ENCODE data around the gene SCEL. TPM values are rescaled to one million over a fixed set of nuclear protein-coding genes. Genes with fewer than 3 reads are reported as not detected.

SCEL gene
- polyA plus RNA-seq, 2 of the 4 experiments (the other 2 are of a cell fraction): 0.06 to 1.4 TPM

GRCh38 chr13:77528834-77529500 is 6.5 kb upstream of the SCEL start:
- no peak overlapping the region for H3K27ac ChIP-seq
- ATAC-seq (no peak), DNase-seq (ENCODE audit: low read depth in 1 of 2, low spot score in 1 of 2) (no peak), FAIRE-seq (no peak)
- WGBS (ENCODE audit: missing lambda C conversion rate): 62% methylated on average over 4 of the region's 4 CpGs
- POLR2A ChIA-PET: no interaction called here
- TF ChIP-seq FOXS1 (CRISPR knock-in tag; IDR thresholded peaks at IDR 0.05) (no peak), SREBF2 (IDR thresholded peaks at IDR 0.05) (no peak), POLR2AphosphoS2 (conservative IDR thresholded peaks at IDR 0.05; ENCODE audit: low read length) (no peak), CHD4 (IDR thresholded peaks at IDR 0.05; ENCODE audit: borderline replicate concordance) (no peak), USF2 (IDR thresholded peaks at IDR 0.05) (no peak), JUNB (IDR thresholded peaks at IDR 0.05) (no peak), SMC3 (IDR thresholded peaks at IDR 0.05) (no peak), RFX5 (IDR thresholded peaks at IDR 0.05) (no peak), BHLHE40 (IDR thresholded peaks at IDR 0.05; ENCODE audit: low read depth, low read length) (no peak), ZFP36 (IDR thresholded peaks at IDR 0.05; ENCODE audit: borderline replicate concordance, partially characterized antibody) (no peak), MAFK (IDR thresholded peaks at IDR 0.05; ENCODE audit: partially characterized antibody) (no peak), ELK1 (IDR thresholded peaks at IDR 0.05; ENCODE audit: low read depth, low read length) (no peak), TP53 (CRISPR knock-in tag; IDR thresholded peaks at IDR 0.05) (no peak), RARB (CRISPR knock-in tag; IDR thresholded peaks at IDR 0.05) (no peak), HEYL (CRISPR knock-in tag; IDR thresholded peaks at IDR 0.05) (no peak), EP300 (IDR thresholded peaks at IDR 0.05) (no peak), NFE2L2 (conservative IDR thresholded peaks at IDR 0.05; ENCODE audit: low read length) (no peak)
- TF ChIP-seq, protein P1, sequence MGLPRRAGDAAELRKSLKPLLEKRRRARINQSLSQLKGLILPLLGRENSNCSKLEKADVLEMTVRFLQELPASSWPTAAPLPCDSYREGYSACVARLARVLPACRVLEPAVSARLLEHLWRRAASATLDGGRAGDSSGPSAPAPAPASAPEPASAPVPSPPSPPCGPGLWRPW (IDR thresholded peaks at IDR 0.05): no peak
- TF ChIP-seq, protein P2, sequence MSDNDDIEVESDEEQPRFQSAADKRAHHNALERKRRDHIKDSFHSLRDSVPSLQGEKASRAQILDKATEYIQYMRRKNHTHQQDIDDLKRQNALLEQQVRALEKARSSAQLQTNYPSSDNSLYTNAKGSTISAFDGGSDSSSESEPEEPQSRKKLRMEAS (IDR thresholded peaks at IDR 0.05): no peak
- CTCF ChIA-PET: interaction anchor here (0.8 kb wide), 1 partner anchor 25 kb away, joined by 3 read pairs; no protein-coding TSS in a partner anchor
- H3K9me3 ChIP-seq: no peaks in the 10 kb centered on the region
- no peak overlapping the region for H3K4me3 ChIP-seq
- no peak overlapping the region for H3K4me2 ChIP-seq
- H3K4me1 ChIP-seq: peaks cover 1% of the 10 kb centered on the region; the same call in 1 of the 3 replicates

- ATAC-seq: no peak
- no peak overlapping the region for H3K4me2 ChIP-seq
- H3K27ac ChIP-seq: no peak overlapping the region
- ChIA-PET POLR2A (no interaction called here), CTCF (no interaction called here)
- FAIRE-seq: no peak
- no peaks in the 10 kb centered on the region for H3K9me3 ChIP-seq
- no peak for DNase-seq (ENCODE audit: low read depth in 1 of 2, low spot score in 1 of 2)
- 86% methylated on average over 4 of the region's 4 CpGs for WGBS (ENCODE audit: missing lambda C conversion rate)
- no peak overlapping the region for H3K4me3 ChIP-seq
- H3K4me1 ChIP-seq: peaks cover 4% of the 10 kb centered on the region; the same call in 1 of the 3 replicates
- TF ChIP-seq HOXB13 (CRISPR knock-in tag; IDR thresholded peaks at IDR 0.05; ENCODE audit: low read depth) (no peak), JUNB (IDR thresholded peaks at IDR 0.05) (no peak), ZNF302 (CRISPR knock-in tag; IDR thresholded peaks at IDR 0.05) (no peak), JUN (IDR thresholded peaks at IDR 0.05) (no peak), EHF (CRISPR knock-in tag; IDR thresholded peaks at IDR 0.05) (no peak), CBX8 (IDR thresholded peaks at IDR 0.05) (no peak), ZC3H11A (IDR thresholded peaks at IDR 0.05) (no peak), FOSL2 (IDR thresholded peaks at IDR 0.05) (no peak), FOSL2 (CRISPR knock-in tag; IDR thresholded peaks at IDR 0.05) (no peak)
- TF ChIP-seq, protein P1 (IDR thresholded peaks at IDR 0.05): no peak
- TF ChIP-seq, protein P3, sequence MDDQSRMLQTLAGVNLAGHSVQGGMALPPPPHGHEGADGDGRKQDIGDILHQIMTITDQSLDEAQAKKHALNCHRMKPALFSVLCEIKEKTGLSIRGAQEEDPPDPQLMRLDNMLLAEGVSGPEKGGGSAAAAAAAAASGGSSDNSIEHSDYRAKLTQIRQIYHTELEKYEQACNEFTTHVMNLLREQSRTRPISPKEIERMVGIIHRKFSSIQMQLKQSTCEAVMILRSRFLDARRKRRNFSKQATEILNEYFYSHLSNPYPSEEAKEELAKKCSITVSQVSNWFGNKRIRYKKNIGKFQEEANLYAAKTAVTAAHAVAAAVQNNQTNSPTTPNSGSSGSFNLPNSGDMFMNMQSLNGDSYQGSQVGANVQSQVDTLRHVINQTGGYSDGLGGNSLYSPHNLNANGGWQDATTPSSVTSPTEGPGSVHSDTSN (IDR thresholded peaks at IDR 0.05): no peak
- TF ChIP-seq, protein P2 (IDR thresholded peaks at IDR 0.05): no peak
- TF ChIP-seq, protein P4, sequence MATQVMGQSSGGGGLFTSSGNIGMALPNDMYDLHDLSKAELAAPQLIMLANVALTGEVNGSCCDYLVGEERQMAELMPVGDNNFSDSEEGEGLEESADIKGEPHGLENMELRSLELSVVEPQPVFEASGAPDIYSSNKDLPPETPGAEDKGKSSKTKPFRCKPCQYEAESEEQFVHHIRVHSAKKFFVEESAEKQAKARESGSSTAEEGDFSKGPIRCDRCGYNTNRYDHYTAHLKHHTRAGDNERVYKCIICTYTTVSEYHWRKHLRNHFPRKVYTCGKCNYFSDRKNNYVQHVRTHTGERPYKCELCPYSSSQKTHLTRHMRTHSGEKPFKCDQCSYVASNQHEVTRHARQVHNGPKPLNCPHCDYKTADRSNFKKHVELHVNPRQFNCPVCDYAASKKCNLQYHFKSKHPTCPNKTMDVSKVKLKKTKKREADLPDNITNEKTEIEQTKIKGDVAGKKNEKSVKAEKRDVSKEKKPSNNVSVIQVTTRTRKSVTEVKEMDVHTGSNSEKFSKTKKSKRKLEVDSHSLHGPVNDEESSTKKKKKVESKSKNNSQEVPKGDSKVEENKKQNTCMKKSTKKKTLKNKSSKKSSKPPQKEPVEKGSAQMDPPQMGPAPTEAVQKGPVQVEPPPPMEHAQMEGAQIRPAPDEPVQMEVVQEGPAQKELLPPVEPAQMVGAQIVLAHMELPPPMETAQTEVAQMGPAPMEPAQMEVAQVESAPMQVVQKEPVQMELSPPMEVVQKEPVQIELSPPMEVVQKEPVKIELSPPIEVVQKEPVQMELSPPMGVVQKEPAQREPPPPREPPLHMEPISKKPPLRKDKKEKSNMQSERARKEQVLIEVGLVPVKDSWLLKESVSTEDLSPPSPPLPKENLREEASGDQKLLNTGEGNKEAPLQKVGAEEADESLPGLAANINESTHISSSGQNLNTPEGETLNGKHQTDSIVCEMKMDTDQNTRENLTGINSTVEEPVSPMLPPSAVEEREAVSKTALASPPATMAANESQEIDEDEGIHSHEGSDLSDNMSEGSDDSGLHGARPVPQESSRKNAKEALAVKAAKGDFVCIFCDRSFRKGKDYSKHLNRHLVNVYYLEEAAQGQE (IDR thresholded peaks at IDR 0.05): no peak
- TF ChIP-seq, protein P5, sequence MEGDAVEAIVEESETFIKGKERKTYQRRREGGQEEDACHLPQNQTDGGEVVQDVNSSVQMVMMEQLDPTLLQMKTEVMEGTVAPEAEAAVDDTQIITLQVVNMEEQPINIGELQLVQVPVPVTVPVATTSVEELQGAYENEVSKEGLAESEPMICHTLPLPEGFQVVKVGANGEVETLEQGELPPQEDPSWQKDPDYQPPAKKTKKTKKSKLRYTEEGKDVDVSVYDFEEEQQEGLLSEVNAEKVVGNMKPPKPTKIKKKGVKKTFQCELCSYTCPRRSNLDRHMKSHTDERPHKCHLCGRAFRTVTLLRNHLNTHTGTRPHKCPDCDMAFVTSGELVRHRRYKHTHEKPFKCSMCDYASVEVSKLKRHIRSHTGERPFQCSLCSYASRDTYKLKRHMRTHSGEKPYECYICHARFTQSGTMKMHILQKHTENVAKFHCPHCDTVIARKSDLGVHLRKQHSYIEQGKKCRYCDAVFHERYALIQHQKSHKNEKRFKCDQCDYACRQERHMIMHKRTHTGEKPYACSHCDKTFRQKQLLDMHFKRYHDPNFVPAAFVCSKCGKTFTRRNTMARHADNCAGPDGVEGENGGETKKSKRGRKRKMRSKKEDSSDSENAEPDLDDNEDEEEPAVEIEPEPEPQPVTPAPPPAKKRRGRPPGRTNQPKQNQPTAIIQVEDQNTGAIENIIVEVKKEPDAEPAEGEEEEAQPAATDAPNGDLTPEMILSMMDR (IDR thresholded peaks at IDR 0.05): no peak
These were observed 6.0 kb upstream of the SCEL start for GRCh38 chr13:77529501-77529840.
